CD4-positive, alpha-beta T cell treated with Interferon alpha-2 for 1 hour (primary cell): ENCODE measurements around the gene PRR20A.
"Not testable (repeated sequence)": the region's sequence is repeated elsewhere in the genome, so short reads cannot be mapped to it uniquely, and the experiment has no call there.

Experiments used
- DNase-seq, 2 donors: peaks; one replicate each; pipeline ENCODE4 v3.0.0-alpha.2; 2020 to 2022

Gene PRR20A

DNA sequence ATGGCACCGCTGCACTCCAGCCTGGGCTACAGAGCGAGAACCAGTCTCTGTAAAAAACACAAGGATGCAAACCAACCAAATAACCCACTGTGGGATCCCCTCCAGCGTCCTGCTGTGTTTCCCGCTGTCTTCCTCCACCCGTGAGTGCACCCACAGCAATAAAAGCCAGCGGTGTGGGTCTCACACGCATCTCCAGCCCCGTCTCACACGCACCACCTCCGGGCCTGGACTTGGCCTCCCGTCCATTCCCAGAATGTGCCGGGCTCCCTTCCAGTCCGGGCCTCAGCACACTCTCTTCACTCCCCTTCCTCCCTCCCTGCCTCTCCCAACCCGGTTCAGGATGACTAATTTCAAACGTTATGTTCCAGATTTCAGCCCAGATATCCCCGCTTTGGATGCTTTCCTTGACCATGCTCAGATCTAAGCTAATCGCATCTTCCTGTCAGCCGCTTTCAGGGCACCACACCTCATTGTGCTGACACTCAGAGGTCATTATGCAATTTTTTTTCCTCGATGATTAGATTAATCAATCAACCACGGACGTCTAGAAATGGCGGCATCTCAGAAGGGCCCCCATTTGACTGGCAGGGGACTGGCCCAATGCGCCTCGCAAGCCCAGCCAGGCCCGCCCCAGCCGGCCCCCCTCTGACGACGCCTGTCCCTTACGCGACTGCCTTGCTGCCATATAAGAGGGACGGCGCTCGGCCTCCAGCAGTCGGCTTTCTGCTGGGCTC is at the start of gene PRR20A:
PRR20A (plus strand) TSS at position 684 of the 734 bp plus-strand sequence. CDS start 387 bp downstream, outside the sequence.
- DNase-seq: not testable (repeated sequence)

- no peak for DNase-seq
Observed at GRCh38 chr13:57114945-57115344, 25.8 kb upstream of the PRR20A start.

- DNase-seq: no peak
Observed at GRCh38 chr13:57123681-57124080, 17.0 kb upstream of the PRR20A start.

DNA sequence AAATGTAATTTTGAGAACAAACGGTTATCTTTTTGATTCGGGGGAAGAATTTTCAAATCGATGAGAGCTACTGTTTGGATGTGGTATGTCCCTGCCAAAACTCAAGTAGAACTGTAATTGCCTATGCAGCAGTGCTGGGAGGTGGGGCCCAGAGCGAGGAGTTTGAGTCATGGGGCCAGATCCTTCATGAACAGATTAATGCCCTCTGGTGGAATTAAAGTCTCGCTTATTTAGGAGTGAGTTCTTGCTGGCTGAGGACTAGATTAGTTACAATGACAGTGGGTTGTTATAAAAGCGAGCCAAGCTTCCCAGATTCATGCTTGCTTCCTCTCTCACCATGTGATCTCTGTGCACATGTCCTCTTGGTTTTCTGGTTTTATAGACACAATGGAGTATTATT is 11.8 kb upstream of the PRR20A start:
- no peak for DNase-seq

DNA sequence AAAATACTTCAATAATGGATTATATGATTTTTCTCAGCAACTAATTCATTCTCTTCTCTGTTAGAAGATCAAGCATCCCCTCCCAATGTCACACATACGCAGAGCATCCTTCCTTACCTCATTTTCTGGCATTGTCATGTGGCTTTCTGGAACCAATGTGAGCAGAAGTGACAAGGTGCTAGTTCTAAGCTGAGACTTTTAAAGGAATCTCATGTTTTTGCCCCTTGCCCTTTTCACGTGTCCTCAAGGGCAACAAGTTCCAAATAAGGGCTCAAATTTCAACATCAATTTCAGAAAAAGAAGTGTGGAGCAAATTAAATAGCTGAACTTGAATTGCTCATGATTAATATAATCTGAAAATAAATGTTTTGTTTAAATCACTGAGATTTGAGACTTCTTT is 4.6 kb upstream of the PRR20A start:
- no peak for DNase-seq

DNA sequence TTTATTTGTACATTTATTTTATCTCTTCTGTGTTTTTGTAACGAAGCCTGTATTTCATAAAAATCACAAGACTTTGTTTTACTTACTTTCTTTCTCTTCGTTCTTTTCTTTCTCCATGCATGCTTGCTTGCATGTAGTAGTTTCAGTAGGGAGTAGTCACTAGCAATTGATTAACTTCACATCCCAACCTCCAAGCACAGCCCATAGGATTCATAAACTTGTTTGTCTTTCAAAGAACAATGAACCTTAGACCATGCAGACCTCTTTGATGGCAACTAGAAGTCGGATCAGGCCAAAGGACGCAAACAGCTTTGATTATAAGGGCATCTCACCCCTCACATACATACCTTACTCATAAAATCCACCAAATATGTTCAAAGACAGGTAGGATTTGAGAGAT is 3.1 kb upstream of the PRR20A start:
- DNase-seq: no peak

- DNase-seq: no peak
Observed at GRCh38 chr13:57138988-57139387, 1.7 kb upstream of the PRR20A start.

- DNase-seq: not testable (repeated sequence)
Observed at GRCh38 chr13:57139781-57140180, 937 bp upstream of the PRR20A start.

GRCh38 chr13:57147188-57147587 is 6.5 kb downstream of the PRR20A start, which contains the start of gene PRR20B:
PRR20B (plus strand) TSS chr13:57147488; CDS start chr13:57147875, 387 bp downstream.
- not testable (repeated sequence) for DNase-seq

GRCh38 chr13:57148106-57148505 is 7.4 kb downstream of the PRR20A start:
- DNase-seq: not testable (repeated sequence)

DNA sequence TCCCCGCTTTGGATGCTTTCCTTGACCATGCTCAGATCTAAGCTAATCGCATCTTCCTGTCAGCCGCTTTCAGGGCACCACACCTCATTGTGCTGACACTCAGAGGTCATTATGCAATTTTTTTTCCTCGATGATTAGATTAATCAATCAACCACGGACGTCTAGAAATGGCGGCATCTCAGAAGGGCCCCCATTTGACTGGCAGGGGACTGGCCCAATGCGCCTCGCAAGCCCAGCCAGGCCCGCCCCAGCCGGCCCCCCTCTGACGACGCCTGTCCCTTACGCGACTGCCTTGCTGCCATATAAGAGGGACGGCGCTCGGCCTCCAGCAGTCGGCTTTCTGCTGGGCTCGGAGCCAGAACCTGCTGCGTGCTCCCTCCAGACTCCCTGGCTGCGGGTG is 13.0 kb downstream of the PRR20A start, which contains the start of gene PRR20C:
PRR20C (plus strand) TSS at position 301 of the 400 bp plus-strand sequence. CDS start 387 bp downstream, outside the sequence.
- not testable (repeated sequence) for DNase-seq

DNA sequence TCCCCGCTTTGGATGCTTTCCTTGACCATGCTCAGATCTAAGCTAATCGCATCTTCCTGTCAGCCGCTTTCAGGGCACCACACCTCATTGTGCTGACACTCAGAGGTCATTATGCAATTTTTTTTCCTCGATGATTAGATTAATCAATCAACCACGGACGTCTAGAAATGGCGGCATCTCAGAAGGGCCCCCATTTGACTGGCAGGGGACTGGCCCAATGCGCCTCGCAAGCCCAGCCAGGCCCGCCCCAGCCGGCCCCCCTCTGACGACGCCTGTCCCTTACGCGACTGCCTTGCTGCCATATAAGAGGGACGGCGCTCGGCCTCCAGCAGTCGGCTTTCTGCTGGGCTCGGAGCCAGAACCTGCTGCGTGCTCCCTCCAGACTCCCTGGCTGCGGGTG is 19.6 kb downstream of the PRR20A start, which contains the start of gene PRR20D:
PRR20D (plus strand) TSS at position 301 of the 400 bp plus-strand sequence. CDS start 387 bp downstream, outside the sequence.
- not testable (repeated sequence) for DNase-seq

- not testable (repeated sequence) for DNase-seq
Observed at GRCh38 chr13:57166897-57167296, 26.2 kb downstream of the PRR20A start, which contains the start of gene PRR20E. PRR20E (plus strand) TSS chr13:57167197; CDS start chr13:57167584, 387 bp downstream.

DNA sequence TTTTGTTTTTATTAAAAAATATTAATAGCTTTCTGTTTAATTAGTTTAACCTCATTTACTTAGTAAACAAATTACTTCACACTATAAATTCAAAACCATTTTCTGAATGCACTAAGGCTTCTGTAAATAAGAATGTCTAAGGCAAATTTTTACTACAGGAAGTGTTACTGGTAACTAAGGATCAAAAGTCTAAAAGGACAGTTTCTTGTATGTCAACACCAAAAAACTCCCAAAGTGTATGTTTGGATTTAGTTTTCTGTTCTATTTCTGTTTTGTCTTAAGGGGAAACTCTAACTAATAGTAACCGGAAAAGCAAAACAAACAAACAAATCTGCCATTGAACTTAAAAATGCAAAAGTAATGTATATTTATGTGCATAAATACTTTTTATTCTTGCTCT is 50.9 kb downstream of the PRR20A start:
- DNase-seq: no peak
